ENCODE measurements around the gene TUBA3E.
"Not testable (repeated sequence)": the region's sequence is repeated elsewhere in the genome, so short reads cannot be mapped to it uniquely, and the experiment has no call there.

DNA sequence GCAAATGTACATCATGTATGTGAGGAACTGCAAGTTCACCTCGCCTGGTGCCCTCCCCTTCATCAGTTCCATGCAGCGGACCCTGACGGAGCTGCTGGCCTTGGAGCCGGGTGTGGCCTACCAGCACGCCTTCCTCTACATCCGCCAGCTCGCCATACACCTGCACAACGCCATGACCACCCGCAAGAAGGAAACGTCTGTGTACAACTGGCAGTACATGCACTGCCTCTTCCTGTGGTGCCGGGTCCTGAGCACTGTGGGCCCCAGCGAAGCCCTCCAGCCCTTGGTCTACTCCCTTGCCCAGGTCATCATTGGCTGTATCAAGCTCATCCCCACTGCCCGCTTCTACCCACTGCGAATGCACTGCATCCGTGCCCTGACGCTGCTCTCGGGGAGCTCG, 32.1 kb upstream of the TUBA3E start:
- not testable (repeated sequence) for TF ChIP-seq EZH2 (IDR thresholded peaks at IDR 0.05; ENCODE audit: insufficient read depth, poor library complexity, severe bottlenecking); EZH2phosphoT487 (IDR thresholded peaks at IDR 0.05; ENCODE audit: insufficient read depth, low read depth)

All from GM23248 (cell line).